ENCODE results near the gene FLNB.

FLNB gene, protein sequence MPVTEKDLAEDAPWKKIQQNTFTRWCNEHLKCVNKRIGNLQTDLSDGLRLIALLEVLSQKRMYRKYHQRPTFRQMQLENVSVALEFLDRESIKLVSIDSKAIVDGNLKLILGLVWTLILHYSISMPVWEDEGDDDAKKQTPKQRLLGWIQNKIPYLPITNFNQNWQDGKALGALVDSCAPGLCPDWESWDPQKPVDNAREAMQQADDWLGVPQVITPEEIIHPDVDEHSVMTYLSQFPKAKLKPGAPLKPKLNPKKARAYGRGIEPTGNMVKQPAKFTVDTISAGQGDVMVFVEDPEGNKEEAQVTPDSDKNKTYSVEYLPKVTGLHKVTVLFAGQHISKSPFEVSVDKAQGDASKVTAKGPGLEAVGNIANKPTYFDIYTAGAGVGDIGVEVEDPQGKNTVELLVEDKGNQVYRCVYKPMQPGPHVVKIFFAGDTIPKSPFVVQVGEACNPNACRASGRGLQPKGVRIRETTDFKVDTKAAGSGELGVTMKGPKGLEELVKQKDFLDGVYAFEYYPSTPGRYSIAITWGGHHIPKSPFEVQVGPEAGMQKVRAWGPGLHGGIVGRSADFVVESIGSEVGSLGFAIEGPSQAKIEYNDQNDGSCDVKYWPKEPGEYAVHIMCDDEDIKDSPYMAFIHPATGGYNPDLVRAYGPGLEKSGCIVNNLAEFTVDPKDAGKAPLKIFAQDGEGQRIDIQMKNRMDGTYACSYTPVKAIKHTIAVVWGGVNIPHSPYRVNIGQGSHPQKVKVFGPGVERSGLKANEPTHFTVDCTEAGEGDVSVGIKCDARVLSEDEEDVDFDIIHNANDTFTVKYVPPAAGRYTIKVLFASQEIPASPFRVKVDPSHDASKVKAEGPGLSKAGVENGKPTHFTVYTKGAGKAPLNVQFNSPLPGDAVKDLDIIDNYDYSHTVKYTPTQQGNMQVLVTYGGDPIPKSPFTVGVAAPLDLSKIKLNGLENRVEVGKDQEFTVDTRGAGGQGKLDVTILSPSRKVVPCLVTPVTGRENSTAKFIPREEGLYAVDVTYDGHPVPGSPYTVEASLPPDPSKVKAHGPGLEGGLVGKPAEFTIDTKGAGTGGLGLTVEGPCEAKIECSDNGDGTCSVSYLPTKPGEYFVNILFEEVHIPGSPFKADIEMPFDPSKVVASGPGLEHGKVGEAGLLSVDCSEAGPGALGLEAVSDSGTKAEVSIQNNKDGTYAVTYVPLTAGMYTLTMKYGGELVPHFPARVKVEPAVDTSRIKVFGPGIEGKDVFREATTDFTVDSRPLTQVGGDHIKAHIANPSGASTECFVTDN (N-terminal part only)

DNA sequence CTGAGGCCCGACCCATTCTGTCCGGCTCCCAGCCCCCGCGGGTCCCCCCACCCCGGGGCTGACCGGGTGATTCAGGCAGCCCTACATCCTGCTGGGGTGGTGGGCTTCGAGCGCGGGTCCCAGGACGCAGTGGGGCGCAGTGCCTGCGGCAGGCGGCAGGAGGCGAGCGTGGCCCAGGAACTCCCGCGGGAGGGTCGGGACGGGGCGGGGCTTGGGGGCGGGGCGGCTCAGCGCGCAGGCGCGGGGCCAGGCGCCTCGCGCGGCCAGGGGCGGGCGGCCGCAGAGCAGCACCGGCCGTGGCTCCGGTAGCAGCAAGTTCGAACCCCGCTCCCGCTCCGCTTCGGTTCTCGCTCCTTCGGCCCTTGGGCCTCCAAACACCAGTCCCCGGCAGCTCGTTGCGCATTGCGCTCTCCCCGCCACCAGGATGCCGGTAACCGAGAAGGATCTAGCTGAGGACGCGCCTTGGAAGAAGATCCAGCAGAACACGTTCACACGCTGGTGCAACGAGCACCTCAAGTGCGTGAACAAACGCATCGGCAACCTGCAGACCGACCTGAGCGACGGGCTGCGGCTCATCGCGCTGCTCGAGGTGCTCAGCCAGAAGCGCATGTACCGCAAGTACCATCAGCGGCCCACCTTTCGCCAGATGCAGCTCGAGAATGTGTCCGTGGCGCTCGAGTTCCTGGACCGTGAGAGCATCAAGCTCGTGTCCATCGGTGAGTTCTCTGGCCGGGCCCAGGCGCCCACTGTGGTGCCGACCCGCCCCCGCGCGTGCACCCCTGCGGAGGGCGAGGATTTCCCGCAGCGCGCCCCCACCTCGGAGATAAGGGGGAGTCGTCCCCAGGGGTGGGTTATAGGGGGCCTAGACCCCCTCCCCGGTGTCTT, at the start of gene FLNB:
TSS of gene FLNB (plus strand) at position 282 of the 885 bp plus-strand sequence. CDS start at position 425, 143 bp downstream.
- peak; percentile 48 for DNase-seq (ENCODE audit: low spot score)

DNA sequence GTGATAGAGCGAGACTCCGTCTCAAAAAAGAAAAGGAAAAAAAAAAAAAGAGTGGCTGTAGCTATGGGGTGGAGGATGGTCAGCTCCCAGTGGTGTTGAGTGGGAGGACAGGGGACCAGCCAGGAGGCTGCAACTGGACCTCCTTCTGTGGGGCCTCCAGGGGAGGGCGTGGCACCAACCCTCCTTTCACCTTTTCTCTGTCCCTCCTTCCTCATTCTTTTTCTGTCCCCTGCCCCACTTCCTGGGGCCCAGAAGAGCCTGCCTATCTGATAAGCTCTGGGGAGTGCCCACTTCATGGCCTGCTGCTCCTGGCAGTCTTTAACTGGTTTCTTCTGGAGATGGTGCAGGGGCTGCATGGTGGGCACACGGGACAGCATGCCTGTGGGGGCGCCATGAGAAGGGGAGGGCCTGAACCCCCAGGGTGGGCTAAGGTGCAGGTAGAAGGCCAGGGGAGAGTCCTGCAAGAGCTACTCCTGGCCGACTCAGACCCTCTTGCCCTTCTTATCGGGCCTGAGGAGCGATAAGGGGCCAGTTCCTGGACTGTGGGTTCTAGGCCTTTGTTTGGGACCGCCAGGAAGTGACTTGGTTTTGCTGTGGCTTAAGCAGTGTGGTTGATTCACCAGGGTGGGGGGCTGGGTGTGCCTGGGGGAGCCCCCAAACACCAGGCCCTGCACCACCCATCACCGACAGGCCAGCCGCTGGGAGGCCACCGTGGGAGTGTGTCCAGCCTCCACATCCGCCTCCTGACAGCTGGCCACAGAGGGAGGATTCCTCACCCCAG, 49.4 kb upstream of the FLNB start:
- DNase-seq (ENCODE audit: low spot score) = no peak

DNA sequence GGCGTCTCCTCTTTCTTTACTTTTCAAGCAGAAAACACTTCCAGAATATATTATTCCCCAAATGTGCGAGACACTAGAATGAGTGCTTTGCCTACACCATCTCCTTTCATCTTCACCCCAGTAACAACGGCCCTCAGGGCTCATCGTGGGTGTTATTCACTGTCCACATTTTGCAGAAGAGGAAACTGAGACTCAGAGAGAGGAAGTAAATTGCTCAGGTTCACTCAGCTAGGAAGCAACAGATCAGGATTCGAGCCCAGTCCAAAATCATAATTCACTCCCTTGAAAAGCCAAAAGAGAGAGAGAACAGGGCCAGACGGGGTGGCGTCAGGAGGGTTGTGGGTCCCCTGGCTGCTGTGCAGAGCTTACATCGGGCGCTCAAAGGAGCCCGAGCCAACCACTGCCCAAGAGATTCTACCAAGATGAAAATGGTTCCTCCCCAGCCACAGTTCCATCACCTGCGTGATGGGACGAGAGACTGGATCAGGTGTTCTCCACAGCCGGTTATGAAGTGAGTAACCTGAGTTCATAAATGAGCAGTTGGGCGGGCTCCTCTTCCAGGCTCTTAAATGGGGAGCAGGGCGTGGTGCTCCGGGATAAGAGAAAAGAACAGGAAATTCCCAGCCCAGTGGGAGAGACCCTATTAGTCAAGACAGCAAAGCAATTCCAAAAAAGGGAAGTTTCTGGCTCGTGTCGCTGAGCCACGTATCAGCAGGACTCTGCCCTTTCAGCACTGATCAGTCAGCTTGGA, 48.6 kb upstream of the FLNB start:
- no peak for DNase-seq (ENCODE audit: low spot score)

DNA sequence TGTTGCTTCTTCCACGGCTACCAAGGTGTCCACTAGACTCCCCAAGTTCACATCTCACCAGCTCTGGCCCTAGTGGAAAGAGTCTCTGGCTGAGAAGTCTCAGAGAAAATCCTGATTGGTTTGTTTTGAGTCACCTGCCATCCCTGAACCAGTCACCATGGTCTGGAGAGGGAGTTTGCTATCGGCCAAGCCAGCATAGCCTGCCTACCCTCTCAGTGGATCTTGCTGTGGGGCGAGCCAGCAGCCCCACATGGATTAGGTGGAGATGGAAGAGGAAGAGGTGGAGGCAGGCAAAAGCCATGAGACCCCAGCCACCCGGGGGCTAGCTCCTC, 48.1 kb upstream of the FLNB start:
- no peak for DNase-seq (ENCODE audit: low spot score)

DNA sequence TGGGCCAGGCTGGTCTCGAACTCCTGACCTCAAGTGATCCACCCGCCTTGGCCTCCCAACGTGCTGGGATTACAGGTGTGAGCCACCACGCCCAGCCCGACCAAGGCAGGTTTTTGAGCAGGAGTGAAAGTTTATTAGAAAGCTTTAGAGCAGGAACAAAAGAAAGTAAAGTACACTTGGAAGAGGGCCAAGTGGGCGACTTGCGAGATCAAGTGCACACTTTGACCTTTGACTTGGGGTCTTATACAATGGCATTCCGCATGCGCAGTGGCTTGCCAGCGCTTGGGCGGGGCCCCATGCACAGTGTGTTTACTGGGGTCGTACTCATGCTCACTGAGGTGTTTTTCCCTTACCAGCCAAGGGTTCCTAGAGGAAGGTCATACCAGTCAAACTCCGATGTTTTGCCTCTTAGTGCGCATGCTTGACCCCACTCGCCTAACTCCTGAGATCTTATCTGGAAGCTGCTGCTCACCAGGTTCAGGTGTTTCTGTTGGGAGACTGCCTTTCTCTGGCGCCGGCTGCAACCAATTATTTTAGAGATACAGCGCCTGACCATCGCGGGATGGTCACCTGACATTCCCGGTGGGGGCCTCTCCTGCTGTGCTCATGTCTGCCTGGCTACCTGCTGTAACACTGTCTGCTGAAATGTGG, 46.9 kb upstream of the FLNB start:
- DNase-seq (ENCODE audit: low spot score) = no peak

DNA sequence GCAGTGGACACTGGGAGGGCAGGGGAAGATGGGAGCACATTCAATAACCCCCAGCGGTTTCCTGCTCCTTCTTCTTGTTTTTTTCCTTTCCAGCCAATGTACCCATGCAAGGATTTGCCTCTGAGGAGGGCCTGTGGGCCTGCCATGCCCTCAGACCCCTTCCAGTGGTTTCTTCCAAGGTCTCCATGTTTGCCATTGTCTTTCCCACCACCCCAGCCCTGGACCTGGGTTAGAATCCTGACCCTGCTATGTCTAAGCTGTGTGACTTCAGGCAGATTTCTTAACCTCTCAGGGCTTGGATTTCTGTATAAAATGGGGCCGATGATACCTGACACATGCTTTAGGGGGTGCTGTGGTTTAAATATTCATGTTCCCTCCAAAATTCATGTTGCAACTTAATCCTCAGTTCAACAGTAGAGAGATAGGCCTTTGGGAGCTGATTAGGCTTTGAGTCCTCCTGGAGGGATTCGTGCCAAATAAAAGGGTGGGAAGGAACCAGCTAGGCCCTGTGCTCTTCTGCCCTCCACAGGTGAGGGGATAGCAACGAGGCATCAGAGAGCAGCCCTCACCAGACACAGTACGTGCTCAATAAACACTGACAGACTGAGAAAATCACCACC, 46.3 kb upstream of the FLNB start:
- DNase-seq (ENCODE audit: low spot score) = no peak

DNA sequence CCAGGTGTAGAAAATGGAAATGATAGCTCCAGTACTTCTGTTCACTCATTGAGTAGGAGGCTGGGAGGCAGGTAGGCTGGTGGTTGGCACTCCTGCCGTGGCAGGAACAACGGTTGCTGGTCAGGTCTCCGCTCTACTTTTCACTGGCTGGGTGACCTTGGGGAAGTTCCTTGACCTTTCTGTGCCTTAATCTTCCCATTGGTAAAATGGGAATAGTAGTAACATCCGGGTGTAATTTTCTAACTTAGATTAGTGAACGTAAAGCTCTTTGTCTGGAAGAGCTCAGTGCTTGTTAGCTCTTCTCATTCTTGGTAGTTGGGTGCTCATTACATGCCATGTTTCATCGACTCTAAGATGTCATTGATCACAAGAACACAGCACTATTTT, 45.8 kb upstream of the FLNB start:
- no peak for DNase-seq (ENCODE audit: low spot score)

DNA sequence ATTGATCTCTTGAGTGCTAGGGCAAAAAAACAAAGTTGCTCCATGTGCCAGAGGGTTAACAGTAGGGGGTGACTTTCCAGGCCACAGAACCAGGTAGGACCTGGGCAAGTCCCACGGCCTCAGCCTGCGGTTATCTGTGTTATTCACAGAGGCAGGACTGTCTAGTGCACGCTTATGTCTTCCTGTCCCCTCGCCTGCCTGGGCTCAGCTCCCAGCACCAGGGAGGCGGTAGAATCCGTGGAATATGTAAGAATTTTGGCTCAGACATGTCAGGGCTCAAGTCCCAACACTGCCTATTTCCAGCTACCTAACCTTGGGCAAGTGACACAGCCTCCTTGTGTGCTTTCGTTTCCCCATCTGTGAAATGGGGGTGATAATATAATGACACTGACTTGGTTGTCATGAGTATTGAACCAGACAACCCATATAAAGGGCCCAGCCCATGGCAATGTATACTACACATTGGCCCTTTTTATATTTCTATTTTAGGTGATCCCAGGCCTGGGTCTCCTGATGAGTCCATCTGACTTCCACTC, 44.3 kb upstream of the FLNB start:
- no peak for DNase-seq (ENCODE audit: low spot score)

DNA sequence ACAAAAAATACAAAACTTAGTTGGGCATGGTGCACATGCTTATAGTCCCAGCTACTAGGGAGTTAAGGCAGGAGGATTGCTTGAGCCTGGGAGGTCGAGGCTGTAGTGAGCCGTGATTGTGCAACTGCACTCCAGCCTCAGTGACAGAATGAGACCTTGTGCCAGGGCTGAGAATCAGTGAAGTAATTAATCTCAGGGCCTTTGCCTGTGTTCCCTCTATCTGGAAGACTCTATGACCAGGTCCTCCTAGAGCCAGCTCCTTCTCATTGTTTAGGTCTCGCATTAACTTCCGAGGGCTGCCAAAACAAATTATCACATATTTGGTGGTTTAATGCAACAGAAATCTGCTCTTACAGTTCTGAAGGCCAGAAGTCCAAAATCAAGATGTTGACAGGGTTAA, 41.4 kb upstream of the FLNB start:
- no peak for DNase-seq (ENCODE audit: low spot score)

DNA sequence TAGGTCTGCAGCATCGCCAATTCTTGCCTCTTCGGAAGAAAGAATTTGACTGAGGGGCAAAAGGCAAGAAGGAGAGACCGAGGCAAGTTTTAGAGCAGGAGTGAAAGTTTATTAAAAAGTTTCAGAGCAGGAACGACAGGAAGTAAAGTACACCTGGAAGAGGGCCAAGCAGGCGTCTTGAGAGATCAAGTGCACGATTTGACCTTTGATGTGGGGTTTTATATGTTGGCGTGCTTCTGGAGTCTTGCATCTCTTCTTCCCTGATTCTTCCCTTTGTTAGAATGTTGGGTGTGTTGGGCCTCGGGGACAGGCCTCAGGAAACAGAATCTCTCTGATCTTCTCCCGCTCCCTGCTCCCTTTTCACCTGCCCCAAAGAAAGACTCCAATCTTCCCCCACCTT, 40.6 kb upstream of the FLNB start:
- DNase-seq (ENCODE audit: low spot score) = no peak

DNA sequence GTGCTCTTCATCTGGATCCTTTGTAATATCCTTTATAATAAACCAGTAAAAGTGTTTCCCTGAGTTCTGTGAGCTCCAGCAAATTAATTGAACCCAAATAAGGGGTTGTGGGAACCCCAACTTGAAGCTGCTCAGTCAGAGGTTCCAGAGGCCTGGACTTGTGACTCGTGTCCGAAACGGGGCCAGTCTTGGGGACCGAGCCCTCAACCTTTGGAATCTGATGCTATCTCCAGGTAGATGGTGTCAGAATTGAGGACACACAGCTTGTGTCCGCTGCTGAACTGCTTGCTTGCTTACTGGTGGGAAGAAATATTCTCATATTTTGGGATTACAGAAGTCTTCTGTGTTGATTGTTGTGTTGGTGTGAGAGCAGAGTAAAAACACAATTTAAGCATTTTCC, 39.7 kb upstream of the FLNB start:
- no peak for DNase-seq (ENCODE audit: low spot score)

DNA sequence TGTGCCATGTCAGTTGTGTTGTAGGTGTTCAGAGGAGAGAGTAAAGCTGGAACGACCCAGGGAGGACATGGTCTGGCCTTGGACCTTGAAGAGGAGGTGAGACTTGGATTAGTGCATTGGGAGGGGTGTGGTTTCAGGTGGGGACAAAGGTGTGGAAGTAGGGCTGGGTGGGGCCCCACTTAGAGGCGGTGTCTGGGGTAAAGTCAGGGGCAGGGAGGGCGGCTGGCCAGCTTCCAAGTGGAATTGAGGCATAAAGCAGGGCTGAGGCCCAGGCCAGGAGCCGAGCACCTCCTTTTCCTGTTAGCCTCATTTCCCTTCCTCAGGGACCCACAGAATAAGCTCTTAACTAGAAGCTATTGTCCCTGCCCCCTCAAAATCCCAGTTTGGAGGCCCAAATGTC, 36.2 kb upstream of the FLNB start:
- DNase-seq (ENCODE audit: low spot score) = no peak

DNA sequence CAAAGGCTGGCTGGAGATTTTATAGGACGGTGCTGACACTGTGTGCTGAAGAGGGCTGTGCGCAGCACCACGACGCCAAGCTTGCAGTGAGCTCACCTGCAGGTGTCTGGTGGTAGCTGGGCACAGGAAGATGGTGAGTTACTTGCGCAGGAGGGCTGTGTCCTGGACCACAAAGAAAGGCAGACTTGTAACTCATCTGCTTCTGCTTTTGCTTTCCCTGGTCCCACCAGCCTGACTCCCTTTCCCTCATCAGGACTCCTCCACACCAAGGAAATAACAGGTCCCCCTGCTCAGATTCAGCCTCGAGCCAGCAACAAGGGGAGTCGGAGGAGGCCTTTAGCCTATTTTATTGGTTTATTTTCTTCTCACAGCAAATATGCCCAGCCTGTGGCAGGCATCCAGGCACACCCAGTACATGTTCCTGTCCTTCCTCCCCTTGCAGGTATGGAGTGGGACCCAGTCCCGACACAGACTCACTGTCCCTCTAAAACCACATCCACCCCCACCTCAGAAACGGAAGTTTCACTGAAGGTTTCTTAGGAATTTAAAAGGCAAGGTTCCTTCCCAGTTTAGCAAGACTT, 35.6 kb upstream of the FLNB start:
- DNase-seq (ENCODE audit: low spot score) = no peak

DNA sequence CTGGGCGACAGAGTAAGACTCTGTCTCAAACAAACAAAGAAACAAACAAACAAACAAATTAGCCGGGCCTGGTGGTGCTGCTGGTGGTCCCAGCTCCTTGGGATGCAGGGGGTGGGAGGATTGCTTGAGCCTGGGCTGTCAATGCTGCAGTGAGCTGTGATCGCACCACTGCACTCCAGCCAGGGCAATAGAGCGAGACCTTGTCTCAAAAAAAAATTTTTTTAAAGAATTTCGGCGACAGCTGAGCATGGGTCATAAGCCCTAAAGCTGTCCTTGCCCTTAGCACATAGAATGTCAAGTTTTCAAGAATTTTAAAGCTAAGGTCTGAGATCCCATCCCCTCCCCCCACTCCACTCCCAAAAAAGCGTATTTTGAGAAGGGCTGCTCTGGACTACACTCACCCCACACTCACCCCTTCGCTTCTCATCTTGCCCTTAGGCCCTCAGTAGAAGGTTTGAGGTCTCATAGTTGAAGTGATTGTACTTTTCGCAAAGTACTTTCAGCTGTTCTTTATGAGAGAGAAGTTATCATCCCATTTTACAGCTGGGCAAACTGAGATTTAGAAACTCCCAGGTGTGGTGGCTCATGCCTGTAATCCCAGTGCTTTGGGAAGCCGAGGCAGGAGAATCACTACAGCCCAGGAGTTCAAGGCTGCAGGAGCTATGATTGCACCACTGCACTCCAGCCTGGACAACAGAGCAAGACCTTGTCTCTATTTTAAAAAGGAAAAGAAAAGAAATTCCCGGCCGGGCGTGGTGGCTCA, 34.3 kb upstream of the FLNB start:
- DNase-seq (ENCODE audit: low spot score) = no peak

DNA sequence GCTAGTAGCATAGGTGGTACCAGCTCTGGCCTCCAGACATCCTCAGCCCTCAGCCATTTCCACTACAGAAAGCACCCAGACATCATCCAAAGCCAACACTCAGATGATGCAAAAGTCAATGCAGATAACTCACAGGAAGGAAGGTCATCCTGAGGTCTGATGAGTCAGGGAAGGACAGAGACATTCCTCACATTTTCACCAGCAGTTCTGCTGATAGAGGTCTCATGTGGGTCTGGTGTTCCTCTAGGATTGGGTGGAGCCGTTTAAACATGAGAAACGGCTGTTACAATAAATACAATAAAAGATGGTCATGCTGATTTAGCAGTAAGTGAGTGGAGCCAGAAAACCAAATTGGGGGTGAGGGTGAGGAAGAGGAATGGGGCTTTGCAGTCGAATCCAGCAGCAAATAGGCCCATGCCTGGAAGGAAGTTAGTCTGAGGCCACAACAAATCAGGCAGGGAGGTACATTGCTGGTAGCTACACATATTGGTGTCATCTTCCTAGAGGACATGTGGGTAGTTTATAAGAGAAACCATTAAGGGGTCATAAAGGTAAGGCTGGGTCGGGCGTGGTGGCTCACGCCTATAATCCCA, 33.3 kb upstream of the FLNB start:
- DNase-seq (ENCODE audit: low spot score) = no peak

DNA sequence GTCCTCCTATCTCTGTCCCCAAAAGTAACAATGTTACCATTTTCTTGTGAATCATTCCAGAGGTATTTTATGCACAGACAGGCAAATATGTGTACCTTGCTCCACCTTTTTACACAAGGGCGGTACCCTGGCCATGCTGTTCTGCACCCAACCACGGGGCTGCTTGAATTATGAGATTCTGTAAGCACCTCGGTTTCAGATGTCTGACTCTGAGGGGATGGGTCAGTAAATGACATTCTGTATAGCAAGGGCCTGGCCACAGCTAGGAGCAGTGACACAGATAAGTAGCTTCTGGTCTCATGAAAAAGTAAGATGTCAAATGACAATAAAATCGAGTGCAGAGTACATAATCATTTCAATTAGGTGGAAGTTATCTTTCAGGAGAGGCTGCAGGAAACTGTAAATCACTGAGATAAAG, 30.4 kb upstream of the FLNB start:
- DNase-seq (ENCODE audit: low spot score) = no peak

DNA sequence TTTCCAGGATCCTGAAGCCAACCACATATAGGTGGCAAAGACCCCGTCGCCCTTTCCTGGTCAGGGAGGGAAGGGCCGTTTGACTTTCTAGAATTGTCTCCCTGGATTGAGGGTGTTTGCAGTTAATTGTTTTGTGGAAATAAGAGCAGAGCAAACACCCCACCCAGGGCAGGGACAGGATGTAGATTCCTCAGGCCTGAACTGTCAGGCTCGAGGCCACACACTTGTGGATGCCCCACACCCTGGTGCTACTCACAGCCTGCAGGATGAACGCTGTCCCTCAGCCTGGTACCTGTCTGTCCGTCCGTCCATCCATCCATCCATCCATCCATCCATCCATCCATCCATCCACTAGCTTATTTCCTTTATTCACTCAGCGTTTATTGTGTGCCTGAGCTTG, 29.9 kb upstream of the FLNB start:
- no peak for DNase-seq (ENCODE audit: low spot score)

Measured in HuH-7.5 (cell line).